ENCODE results near the gene MALRD1. TPM values are rescaled to one million over a fixed set of nuclear protein-coding genes. Genes with fewer than 3 reads are reported as not detected.

MALRD1 gene
- total and polyA plus RNA-seq, 2 of the 8 experiments (the other 6 are each of a cell fraction or from before 2014, with no cell fraction given): 0.32 to 0.35 TPM

DNA sequence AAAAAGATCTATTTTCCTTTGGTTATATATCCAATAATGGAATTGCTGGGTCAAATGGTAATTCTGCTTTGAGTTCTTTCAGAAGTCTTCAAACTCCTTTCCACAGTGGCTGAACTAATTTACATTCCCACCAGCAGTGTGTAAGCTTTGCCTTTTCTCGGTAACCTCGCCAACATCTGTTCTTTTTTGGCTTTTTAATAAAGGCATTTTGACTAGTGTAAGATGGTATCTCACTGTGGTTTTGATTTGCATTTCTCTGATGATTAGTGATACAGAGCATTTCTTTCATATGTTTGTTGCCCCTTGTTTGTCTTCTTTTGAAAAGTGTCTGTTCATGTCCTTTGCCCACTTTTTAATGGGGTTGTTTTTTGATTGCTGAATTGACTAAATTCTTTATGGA lies 285.0 kb downstream of the MALRD1 start (continued):
- TF ChIP-seq, protein P1, sequence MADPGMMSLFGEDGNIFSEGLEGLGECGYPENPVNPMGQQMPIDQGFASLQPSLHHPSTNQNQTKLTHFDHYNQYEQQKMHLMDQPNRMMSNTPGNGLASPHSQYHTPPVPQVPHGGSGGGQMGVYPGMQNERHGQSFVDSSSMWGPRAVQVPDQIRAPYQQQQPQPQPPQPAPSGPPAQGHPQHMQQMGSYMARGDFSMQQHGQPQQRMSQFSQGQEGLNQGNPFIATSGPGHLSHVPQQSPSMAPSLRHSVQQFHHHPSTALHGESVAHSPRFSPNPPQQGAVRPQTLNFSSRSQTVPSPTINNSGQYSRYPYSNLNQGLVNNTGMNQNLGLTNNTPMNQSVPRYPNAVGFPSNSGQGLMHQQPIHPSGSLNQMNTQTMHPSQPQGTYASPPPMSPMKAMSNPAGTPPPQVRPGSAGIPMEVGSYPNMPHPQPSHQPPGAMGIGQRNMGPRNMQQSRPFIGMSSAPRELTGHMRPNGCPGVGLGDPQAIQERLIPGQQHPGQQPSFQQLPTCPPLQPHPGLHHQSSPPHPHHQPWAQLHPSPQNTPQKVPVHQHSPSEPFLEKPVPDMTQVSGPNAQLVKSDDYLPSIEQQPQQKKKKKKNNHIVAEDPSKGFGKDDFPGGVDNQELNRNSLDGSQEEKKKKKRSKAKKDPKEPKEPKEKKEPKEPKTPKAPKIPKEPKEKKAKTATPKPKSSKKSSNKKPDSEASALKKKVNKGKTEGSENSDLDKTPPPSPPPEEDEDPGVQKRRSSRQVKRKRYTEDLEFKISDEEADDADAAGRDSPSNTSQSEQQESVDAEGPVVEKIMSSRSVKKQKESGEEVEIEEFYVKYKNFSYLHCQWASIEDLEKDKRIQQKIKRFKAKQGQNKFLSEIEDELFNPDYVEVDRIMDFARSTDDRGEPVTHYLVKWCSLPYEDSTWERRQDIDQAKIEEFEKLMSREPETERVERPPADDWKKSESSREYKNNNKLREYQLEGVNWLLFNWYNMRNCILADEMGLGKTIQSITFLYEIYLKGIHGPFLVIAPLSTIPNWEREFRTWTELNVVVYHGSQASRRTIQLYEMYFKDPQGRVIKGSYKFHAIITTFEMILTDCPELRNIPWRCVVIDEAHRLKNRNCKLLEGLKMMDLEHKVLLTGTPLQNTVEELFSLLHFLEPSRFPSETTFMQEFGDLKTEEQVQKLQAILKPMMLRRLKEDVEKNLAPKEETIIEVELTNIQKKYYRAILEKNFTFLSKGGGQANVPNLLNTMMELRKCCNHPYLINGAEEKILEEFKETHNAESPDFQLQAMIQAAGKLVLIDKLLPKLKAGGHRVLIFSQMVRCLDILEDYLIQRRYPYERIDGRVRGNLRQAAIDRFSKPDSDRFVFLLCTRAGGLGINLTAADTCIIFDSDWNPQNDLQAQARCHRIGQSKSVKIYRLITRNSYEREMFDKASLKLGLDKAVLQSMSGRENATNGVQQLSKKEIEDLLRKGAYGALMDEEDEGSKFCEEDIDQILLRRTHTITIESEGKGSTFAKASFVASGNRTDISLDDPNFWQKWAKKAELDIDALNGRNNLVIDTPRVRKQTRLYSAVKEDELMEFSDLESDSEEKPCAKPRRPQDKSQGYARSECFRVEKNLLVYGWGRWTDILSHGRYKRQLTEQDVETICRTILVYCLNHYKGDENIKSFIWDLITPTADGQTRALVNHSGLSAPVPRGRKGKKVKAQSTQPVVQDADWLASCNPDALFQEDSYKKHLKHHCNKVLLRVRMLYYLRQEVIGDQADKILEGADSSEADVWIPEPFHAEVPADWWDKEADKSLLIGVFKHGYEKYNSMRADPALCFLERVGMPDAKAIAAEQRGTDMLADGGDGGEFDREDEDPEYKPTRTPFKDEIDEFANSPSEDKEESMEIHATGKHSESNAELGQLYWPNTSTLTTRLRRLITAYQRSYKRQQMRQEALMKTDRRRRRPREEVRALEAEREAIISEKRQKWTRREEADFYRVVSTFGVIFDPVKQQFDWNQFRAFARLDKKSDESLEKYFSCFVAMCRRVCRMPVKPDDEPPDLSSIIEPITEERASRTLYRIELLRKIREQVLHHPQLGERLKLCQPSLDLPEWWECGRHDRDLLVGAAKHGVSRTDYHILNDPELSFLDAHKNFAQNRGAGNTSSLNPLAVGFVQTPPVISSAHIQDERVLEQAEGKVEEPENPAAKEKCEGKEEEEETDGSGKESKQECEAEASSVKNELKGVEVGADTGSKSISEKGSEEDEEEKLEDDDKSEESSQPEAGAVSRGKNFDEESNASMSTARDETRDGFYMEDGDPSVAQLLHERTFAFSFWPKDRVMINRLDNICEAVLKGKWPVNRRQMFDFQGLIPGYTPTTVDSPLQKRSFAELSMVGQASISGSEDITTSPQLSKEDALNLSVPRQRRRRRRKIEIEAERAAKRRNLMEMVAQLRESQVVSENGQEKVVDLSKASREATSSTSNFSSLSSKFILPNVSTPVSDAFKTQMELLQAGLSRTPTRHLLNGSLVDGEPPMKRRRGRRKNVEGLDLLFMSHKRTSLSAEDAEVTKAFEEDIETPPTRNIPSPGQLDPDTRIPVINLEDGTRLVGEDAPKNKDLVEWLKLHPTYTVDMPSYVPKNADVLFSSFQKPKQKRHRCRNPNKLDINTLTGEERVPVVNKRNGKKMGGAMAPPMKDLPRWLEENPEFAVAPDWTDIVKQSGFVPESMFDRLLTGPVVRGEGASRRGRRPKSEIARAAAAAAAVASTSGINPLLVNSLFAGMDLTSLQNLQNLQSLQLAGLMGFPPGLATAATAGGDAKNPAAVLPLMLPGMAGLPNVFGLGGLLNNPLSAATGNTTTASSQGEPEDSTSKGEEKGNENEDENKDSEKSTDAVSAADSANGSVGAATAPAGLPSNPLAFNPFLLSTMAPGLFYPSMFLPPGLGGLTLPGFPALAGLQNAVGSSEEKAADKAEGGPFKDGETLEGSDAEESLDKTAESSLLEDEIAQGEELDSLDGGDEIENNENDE (IDR thresholded peaks at IDR 0.05; ENCODE audit: insufficient replicate concordance, low read length): no peak
- TF ChIP-seq JUND (IDR thresholded peaks at IDR 0.05; ENCODE audit: low read length) (no peak), KDM4A (IDR thresholded peaks at IDR 0.05; ENCODE audit: low read depth, low read length, severe bottlenecking) (no peak), NANOG (IDR thresholded peaks at IDR 0.05; ENCODE audit: insufficient read depth, low read depth, low read length, poor library complexity, severe bottlenecking) (no peak), SRF (IDR thresholded peaks at IDR 0.05; ENCODE audit: low read depth, low read length) (no peak), POLR2A (IDR thresholded peaks at IDR 0.05; ENCODE audit: control extremely low read depth in 1 of 2, low read depth in 2 of 2, low read length in 2 of 2) (no peak), TAF1 (IDR thresholded peaks at IDR 0.05; ENCODE audit: low read depth, low read length) (no peak)
